Measurements from ENCODE around the gene ALOX12B.

ALOX12B gene

GRCh38 chr17:8072341-8072728 is 15.2 kb downstream of the ALOX12B start:
- Histone ChIP-seq H4K20me1 (ENCODE audit: insufficient read depth, low read length) (no peaks in the 10 kb centered on the region), H3F3A (ENCODE audit: insufficient read depth, low read length) (no peaks in the 10 kb centered on the region), H2AFZ (ENCODE audit: low read length) (no peak overlapping the region), H3K4me2 (ENCODE audit: low read length) (no peak overlapping the region), H3K27ac (ENCODE audit: low read depth, low read length, poor library complexity, severe bottlenecking) (no peak overlapping the region), H3K9ac (ENCODE audit: low read length) (no peak overlapping the region), H3K9me2 (ENCODE audit: low read depth, low read length) (no peaks in the 10 kb centered on the region), H3K9me3 (ENCODE audit: low read length) (no peaks in the 10 kb centered on the region), H3K4me1 (ENCODE audit: insufficient read depth, low read length, severe bottlenecking) (no peaks in the 10 kb centered on the region), H3K79me2 (ENCODE audit: insufficient read depth, low read length) (no peaks in the 10 kb centered on the region), H3K27me3 (ENCODE audit: insufficient read depth, low read length) (peaks cover 7% of the 10 kb centered on the region; the same call in 1 of the 2 replicates), H3K4me3 (ENCODE audit: low read depth, low read length, poor library complexity, severe bottlenecking) (no peak overlapping the region), H3K36me3 (ENCODE audit: insufficient read depth, low read length) (no peaks in the 10 kb centered on the region)
- TF ChIP-seq EZH2 (IDR thresholded peaks at IDR 0.05; ENCODE audit: borderline replicate concordance, low read length): no peak
- no peak for TF ChIP-seq CTCF (IDR thresholded peaks at IDR 0.05; ENCODE audit: low read length)

GRCh38 chr17:8071496-8071895 is 16.0 kb downstream of the ALOX12B start:
- TF ChIP-seq CTCF (IDR thresholded peaks at IDR 0.05; ENCODE audit: low read length) (no peak), EZH2 (IDR thresholded peaks at IDR 0.05; ENCODE audit: borderline replicate concordance, low read length) (no peak)
- no peaks in the 10 kb centered on the region for H3F3A ChIP-seq (ENCODE audit: insufficient read depth, low read length)
- no peak overlapping the region for H3K4me2 ChIP-seq (ENCODE audit: low read length)
- no peaks in the 10 kb centered on the region for H3K4me1 ChIP-seq (ENCODE audit: insufficient read depth, low read length, severe bottlenecking)
- H3K9me2 ChIP-seq (ENCODE audit: low read depth, low read length): no peaks in the 10 kb centered on the region
- no peaks in the 10 kb centered on the region for H4K20me1 ChIP-seq (ENCODE audit: insufficient read depth, low read length)
- H3K4me3 ChIP-seq (ENCODE audit: low read depth, low read length, poor library complexity, severe bottlenecking): no peak overlapping the region
- peaks cover 7% of the 10 kb centered on the region; the same call in 1 of the 2 replicates for H3K27me3 ChIP-seq (ENCODE audit: insufficient read depth, low read length)
- H3K79me2 ChIP-seq (ENCODE audit: insufficient read depth, low read length): no peaks in the 10 kb centered on the region
- H3K9ac ChIP-seq (ENCODE audit: low read length): no peak overlapping the region
- H3K36me3 ChIP-seq (ENCODE audit: insufficient read depth, low read length): no peaks in the 10 kb centered on the region
- no peaks in the 10 kb centered on the region for H3K9me3 ChIP-seq (ENCODE audit: low read length)
- no peak overlapping the region for H3K27ac ChIP-seq (ENCODE audit: low read depth, low read length, poor library complexity, severe bottlenecking)
- no peak overlapping the region for H2AFZ ChIP-seq (ENCODE audit: low read length)

- Histone ChIP-seq H2AFZ (ENCODE audit: low read length) (no peak overlapping the region), H3K4me1 (ENCODE audit: insufficient read depth, low read length, severe bottlenecking) (no peaks in the 10 kb centered on the region), H3K9ac (ENCODE audit: low read length) (no peak overlapping the region), H3K36me3 (ENCODE audit: insufficient read depth, low read length) (no peaks in the 10 kb centered on the region), H4K20me1 (ENCODE audit: insufficient read depth, low read length) (no peaks in the 10 kb centered on the region), H3K27ac (ENCODE audit: low read depth, low read length, poor library complexity, severe bottlenecking) (no peak overlapping the region), H3K9me3 (ENCODE audit: low read length) (no peaks in the 10 kb centered on the region), H3K4me3 (ENCODE audit: low read depth, low read length, poor library complexity, severe bottlenecking) (no peak overlapping the region), H3K27me3 (ENCODE audit: insufficient read depth, low read length) (peaks cover 7% of the 10 kb centered on the region; the same call in 1 of the 2 replicates), H3K9me2 (ENCODE audit: low read depth, low read length) (no peaks in the 10 kb centered on the region), H3K4me2 (ENCODE audit: low read length) (no peak overlapping the region), H3F3A (ENCODE audit: insufficient read depth, low read length) (no peaks in the 10 kb centered on the region), H3K79me2 (ENCODE audit: insufficient read depth, low read length) (no peaks in the 10 kb centered on the region)
- TF ChIP-seq CTCF (IDR thresholded peaks at IDR 0.05; ENCODE audit: low read length) (no peak), EZH2 (IDR thresholded peaks at IDR 0.05; ENCODE audit: borderline replicate concordance, low read length) (no peak)
Measured at GRCh38 chr17:8069587-8069860, 18.0 kb downstream of the ALOX12B start.

All from OCI-LY1 (cell line).